H9 (cell line): ENCODE data around the gene KDSR. TPM values are rescaled to one million over a fixed set of nuclear protein-coding genes. Genes with fewer than 3 reads are reported as not detected.

Source experiments
- DNase-seq: peaks from one replicate; pipeline ENCODE4 v3.0.0-alpha.2; 2017
- H2AFZ ChIP-seq: one replicate; pipeline ENCODE4 v1.6.1; 2013; ENCODE audit warnings: mild to moderate bottlenecking, low read length, control low read depth, moderate library complexity
- H2AK5ac ChIP-seq: 2 replicates; pipeline ENCODE4 v1.6.1; 2013; ENCODE audit warnings: low read length, control low read depth, mixed read lengths; ENCODE audit not compliant: insufficient read length
- H2BK120ac ChIP-seq: one replicate; pipeline ENCODE4 v1.6.1; 2013; ENCODE audit warnings: low read depth, mild to moderate bottlenecking, low read length, control low read depth, inconsistent platforms; ENCODE audit not compliant: poor library complexity, severe bottlenecking
- H2BK12ac ChIP-seq: 2 replicates; pipeline ENCODE4 v1.6.1; 2013; ENCODE audit warnings: low read length, control low read depth, mixed read lengths, low read depth; ENCODE audit not compliant: insufficient read length
- H2BK15ac ChIP-seq: 2 replicates; pipeline ENCODE4 v1.6.1; 2013; ENCODE audit warnings: low read depth, low read length, control low read depth
- H2BK20ac ChIP-seq: one replicate; pipeline ENCODE4 v1.6.1; 2013; ENCODE audit warnings: low read depth, mild to moderate bottlenecking, low read length, control low read depth, inconsistent platforms; ENCODE audit not compliant: poor library complexity, severe bottlenecking
- H2BK5ac ChIP-seq: 2 replicates; pipeline ENCODE4 v1.6.1; 2013; ENCODE audit warnings: low read length, control low read depth, mixed read lengths; ENCODE audit not compliant: insufficient read length
- H3K14ac ChIP-seq: 2 replicates; pipeline ENCODE4 v1.6.1; 2013; ENCODE audit warnings: low read length, control low read depth; ENCODE audit not compliant: insufficient read depth
- H3K18ac ChIP-seq: 2 replicates; pipeline ENCODE4 v1.6.1; 2013; ENCODE audit warnings: low read depth, mild to moderate bottlenecking, mixed read lengths, low read length, control low read depth; ENCODE audit not compliant: insufficient read length
- H3K23ac ChIP-seq: 2 replicates; pipeline ENCODE4 v1.6.1; 2013; ENCODE audit warnings: low read length, control low read depth, mixed read lengths, low read depth; ENCODE audit not compliant: insufficient read length
- H3K23me2 ChIP-seq: 2 replicates; pipeline ENCODE4 v1.6.1; 2013; ENCODE audit warnings: low read depth, mild to moderate bottlenecking, mixed read lengths, low read length, control low read depth; ENCODE audit not compliant: insufficient read length, poor library complexity, severe bottlenecking
- H3K27ac ChIP-seq: 2 replicates; pipeline ENCODE4 v1.5.1; 2013; ENCODE audit warnings: low read length, control low read depth, mixed read lengths, low read depth; ENCODE audit not compliant: insufficient read length
- H3K27me3 ChIP-seq: 2 replicates; pipeline ENCODE4 v1.6.1; 2013; ENCODE audit warnings: low read length, control low read depth, inconsistent platforms; ENCODE audit not compliant: insufficient read depth
- H3K4ac ChIP-seq: 2 replicates; pipeline ENCODE4 v1.6.1; 2013; ENCODE audit warnings: low read depth, mild to moderate bottlenecking, control low read depth, inconsistent platforms, low read length, moderate library complexity
- H3K4me1 ChIP-seq: 2 replicates; pipeline ENCODE4 v1.6.1; 2013; ENCODE audit warnings: low read length, control low read depth, inconsistent platforms; ENCODE audit not compliant: insufficient read depth
- H3K4me2 ChIP-seq: 2 replicates; pipeline ENCODE4 v1.6.1; 2013; ENCODE audit warnings: low read length, control low read depth, mixed read lengths; ENCODE audit not compliant: insufficient read length, insufficient read depth
- H3K56ac ChIP-seq: 2 replicates; pipeline ENCODE4 v1.6.1; 2013; ENCODE audit warnings: low read depth, mild to moderate bottlenecking, mixed read lengths, low read length, control low read depth; ENCODE audit not compliant: insufficient read length
- H3K79me1 ChIP-seq: 2 replicates; pipeline ENCODE4 v1.6.1; 2013; ENCODE audit warnings: low read depth, mild to moderate bottlenecking, moderate library complexity, low read length, control low read depth, inconsistent platforms; ENCODE audit not compliant: insufficient read depth, poor library complexity, severe bottlenecking
- H3K79me2 ChIP-seq: 2 replicates; pipeline ENCODE4 v1.6.1; 2013; ENCODE audit warnings: low read length, control low read depth, inconsistent platforms; ENCODE audit not compliant: insufficient read depth
- H3K9ac ChIP-seq: 2 replicates; pipeline ENCODE4 v1.6.1; 2013; ENCODE audit warnings: low read length, control low read depth, mixed read lengths; ENCODE audit not compliant: insufficient read length; ENCODE audit errors: extremely low read depth
- H3K9me3 ChIP-seq: one replicate; pipeline ENCODE4 v1.6.1; 2013; ENCODE audit warnings: low read depth, low read length, inconsistent platforms; ENCODE audit not compliant: control insufficient read depth
- H3T11ph ChIP-seq: one replicate; pipeline ENCODE4 v1.6.1; 2013; ENCODE audit warnings: mild to moderate bottlenecking, low read length, control low read depth, inconsistent platforms
- H4K20me1 ChIP-seq: one replicate; pipeline ENCODE4 v1.6.1; 2013; ENCODE audit not compliant: control insufficient read depth, insufficient read length, insufficient read depth
- H4K5ac ChIP-seq: 2 replicates; pipeline ENCODE4 v1.6.1; 2013; ENCODE audit warnings: low read depth, mild to moderate bottlenecking, mixed read lengths, low read length, control low read depth; ENCODE audit not compliant: insufficient read length
- H4K8ac ChIP-seq: replicated peaks from 2 replicates; pipeline ENCODE4 v1.6.1; 2013; ENCODE audit warnings: low read length, control low read depth, mixed read lengths, low read depth; ENCODE audit not compliant: insufficient read length
- H4K91ac ChIP-seq: 2 replicates; pipeline ENCODE4 v1.6.1; 2013; ENCODE audit warnings: low read depth, mild to moderate bottlenecking, moderate library complexity, mixed read lengths, low read length, control low read depth; ENCODE audit not compliant: insufficient read length
- H3K27ac Mint-ChIP-seq, 3 experiments: 2 replicates in 2 of 3; 3 replicates in 1 of 3; pipeline ENCODE4 v1.8.0; 2020 to 2021; ENCODE audit warnings: mixed read lengths in 3 of 3, mild to moderate bottlenecking in 1 of 3, moderate library complexity in 1 of 3
- H3K27me3 Mint-ChIP-seq: 2 replicates; pipeline ENCODE4 v1.8.0; 2021; ENCODE audit warnings: low read depth, mild to moderate bottlenecking, moderate library complexity, mixed read lengths
- H3K36me3 Mint-ChIP-seq, 3 experiments: 2 replicates in 2 of 3; 3 replicates in 1 of 3; pipeline ENCODE4 v1.8.0; 2020 to 2021; ENCODE audit warnings: low read depth in 3 of 3, mixed read lengths in 3 of 3; ENCODE audit not compliant: insufficient read depth in 1 of 3
- H3K4me1 Mint-ChIP-seq, 2 experiments: 2 replicates each; pipeline ENCODE4 v1.8.0; 2020; ENCODE audit warnings: mixed read lengths in 2 of 2
- H3K4me3 Mint-ChIP-seq, 2 experiments: 2 replicates in 1 of 2; 3 replicates in 1 of 2; pipeline ENCODE4 v1.8.0; 2020 to 2021; ENCODE audit warnings: mild to moderate bottlenecking in 2 of 2, mixed read lengths in 2 of 2, moderate library complexity in 1 of 2
- H3K9me3 Mint-ChIP-seq, 2 experiments: 2 replicates in 1 of 2; 3 replicates in 1 of 2; pipeline ENCODE4 v1.8.0; 2020; ENCODE audit warnings: mild to moderate bottlenecking in 2 of 2, mixed read lengths in 2 of 2, moderate library complexity in 1 of 2
- WGBS: extraction: QIAGEN DNeasy Blood & Tissue Kit; methylation state at CpG from one replicate; pipeline ENCODE4 v1.1.7; 2013; ENCODE audit warnings: missing lambda C conversion rate, low lambda C conversion rate, mixed read lengths; ENCODE audit not compliant: insufficient read length; ENCODE audit errors: extremely low coverage; 5-methylcytosine and 5-hydroxymethylcytosine counted together
- total RNA-seq: library from RNA; stranded (reverse); gene quantifications from 2 replicates; pipeline ENCODE4 v1.2.1, GENCODE V29; 2021
- TF ChIP-seq, protein P1 (sequence below): fragments of 200-600 bp; sonication (generic); conservative IDR thresholded peaks from 3 replicates; pipeline ENCODE4 v1.8.0; 2021; ENCODE audit warnings: antibody characterized with exemption, mild to moderate bottlenecking

KDSR gene
- total RNA-seq, 1 experiment from 2014 or later, result 58.5 TPM

DNA sequence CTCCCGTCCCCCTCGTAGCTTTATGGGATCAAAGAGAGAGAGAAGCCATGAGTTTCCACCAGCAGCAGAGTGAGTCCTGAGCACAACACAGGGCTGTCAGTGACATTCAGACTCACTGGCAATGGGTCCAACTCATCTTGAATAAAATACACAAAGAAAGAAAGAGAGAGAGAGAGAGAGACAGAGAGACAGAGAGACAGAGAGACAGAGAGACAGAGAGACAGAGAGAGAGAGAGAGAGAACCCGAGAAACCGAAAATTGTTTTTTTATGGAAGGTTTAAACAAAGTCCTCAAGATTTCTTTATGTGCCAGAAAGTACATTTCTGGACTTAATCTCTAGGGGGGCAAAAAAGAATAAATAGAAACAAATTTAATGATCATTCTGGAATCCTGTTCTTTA lies 35.9 kb downstream of the KDSR start:
- no peak overlapping the region for H3K18ac ChIP-seq
- no peak overlapping the region for H3T11ph ChIP-seq
- no peak overlapping the region for H4K5ac ChIP-seq
- WGBS, result no CpG with 5 or more reads among the region's 4 CpGs
- TF ChIP-seq, protein P1, sequence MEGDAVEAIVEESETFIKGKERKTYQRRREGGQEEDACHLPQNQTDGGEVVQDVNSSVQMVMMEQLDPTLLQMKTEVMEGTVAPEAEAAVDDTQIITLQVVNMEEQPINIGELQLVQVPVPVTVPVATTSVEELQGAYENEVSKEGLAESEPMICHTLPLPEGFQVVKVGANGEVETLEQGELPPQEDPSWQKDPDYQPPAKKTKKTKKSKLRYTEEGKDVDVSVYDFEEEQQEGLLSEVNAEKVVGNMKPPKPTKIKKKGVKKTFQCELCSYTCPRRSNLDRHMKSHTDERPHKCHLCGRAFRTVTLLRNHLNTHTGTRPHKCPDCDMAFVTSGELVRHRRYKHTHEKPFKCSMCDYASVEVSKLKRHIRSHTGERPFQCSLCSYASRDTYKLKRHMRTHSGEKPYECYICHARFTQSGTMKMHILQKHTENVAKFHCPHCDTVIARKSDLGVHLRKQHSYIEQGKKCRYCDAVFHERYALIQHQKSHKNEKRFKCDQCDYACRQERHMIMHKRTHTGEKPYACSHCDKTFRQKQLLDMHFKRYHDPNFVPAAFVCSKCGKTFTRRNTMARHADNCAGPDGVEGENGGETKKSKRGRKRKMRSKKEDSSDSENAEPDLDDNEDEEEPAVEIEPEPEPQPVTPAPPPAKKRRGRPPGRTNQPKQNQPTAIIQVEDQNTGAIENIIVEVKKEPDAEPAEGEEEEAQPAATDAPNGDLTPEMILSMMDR, result no peak
- no peak overlapping the region for H2BK5ac ChIP-seq
- H3K9me3 Mint-ChIP-seq, result no peaks in the 10 kb centered on the region
- H3K27ac Mint-ChIP-seq, result peak overlapping the region in 1 of 3 experiments; percentile 19; a peak in 1 of 7 replicates
- no peak overlapping the region for H3K23ac ChIP-seq
- H3K14ac ChIP-seq, result no peak overlapping the region
- H2AFZ ChIP-seq, result no peak overlapping the region
- H3K36me3 Mint-ChIP-seq, result peaks cover 11 to 48% (median 40%) of the 10 kb centered on the region in 3 experiments; a peak in 6 of 7 replicates
- no peak overlapping the region for H3K56ac ChIP-seq
- no peak overlapping the region for H3K4ac ChIP-seq
- H3K4me1 Mint-ChIP-seq, result no peaks in the 10 kb centered on the region
- no peak overlapping the region for H3K4me2 ChIP-seq
- no peaks in the 10 kb centered on the region for H3K4me1 ChIP-seq
- no peak overlapping the region for H2BK12ac ChIP-seq
- H4K8ac ChIP-seq, result no peak overlapping the region
- no peaks in the 10 kb centered on the region for H4K20me1 ChIP-seq
- no peaks in the 10 kb centered on the region for H3K9me3 ChIP-seq
- H3K27me3 Mint-ChIP-seq, result no peaks in the 10 kb centered on the region
- no peak overlapping the region for H4K91ac ChIP-seq
- H3K79me2 ChIP-seq, result no peaks in the 10 kb centered on the region
- H3K27ac ChIP-seq, result no peak overlapping the region
- H3K23me2 ChIP-seq, result no peaks in the 10 kb centered on the region
- no peaks in the 10 kb centered on the region for H3K27me3 ChIP-seq
- no peak for DNase-seq
- no peak overlapping the region for H2BK120ac ChIP-seq
- no peak overlapping the region for H2BK20ac ChIP-seq
- no peak overlapping the region for H3K9ac ChIP-seq
- H2BK15ac ChIP-seq, result no peak overlapping the region
- H2AK5ac ChIP-seq, result no peak overlapping the region
- H3K4me3 Mint-ChIP-seq, result no peak overlapping the region
- no peaks in the 10 kb centered on the region for H3K79me1 ChIP-seq
